Activated CD4-positive, alpha-beta memory T cell treated with anti-CD3 and anti-CD28 coated beads for 36 hours (primary cell): ENCODE results near the gene KAT2A. TPM values are rescaled to one million over a fixed set of nuclear protein-coding genes. Genes with fewer than 3 reads are reported as not detected.
A peak's percentile ranks its signal among the peaks of the same experiment; 100 is the strongest.

Source experiments
- CTCF ChIA-PET: fragments of 350-600 bp; sonication (Branson Sonifier 250); formaldehyde crosslinking; loops from one replicate; lab custom pipeline; 2021; ENCODE audit warnings: antibody characterized with exemption, inconsistent platforms; lab: Charles Lee
- POLR2A ChIA-PET: fragments of 350-600 bp; sonication (Branson Sonifier 250); formaldehyde crosslinking; loops from one replicate; lab custom pipeline; 2021; ENCODE audit warnings: antibody characterized with exemption; lab: Charles Lee
- DNase-seq: peaks from one replicate; pipeline ENCODE4 v3.0.0-alpha.2; 2020
- H3K27ac Mint-ChIP-seq: one replicate; pipeline ENCODE4 v1.8.0; 2021; ENCODE audit warnings: mixed read lengths
- H3K27me3 Mint-ChIP-seq: one replicate; pipeline ENCODE4 v1.8.0; 2021; ENCODE audit warnings: mixed read lengths
- H3K36me3 Mint-ChIP-seq: one replicate; pipeline ENCODE4 v1.8.0; 2021; ENCODE audit warnings: mixed read lengths
- H3K4me1 Mint-ChIP-seq: one replicate; pipeline ENCODE4 v1.8.0; 2021; ENCODE audit warnings: low read depth, mixed read lengths
- H3K4me3 Mint-ChIP-seq: one replicate; pipeline ENCODE4 v1.8.0; 2021; ENCODE audit warnings: mild to moderate bottlenecking, mixed read lengths
- H3K9me3 Mint-ChIP-seq: one replicate; pipeline ENCODE4 v1.8.0; 2021; ENCODE audit warnings: mixed read lengths
- intact Hi-C: fragments of 100-400 bp; cut with micrococcal nuclease; formaldehyde crosslinking; loops from one replicate; pipeline ENCODE4 v1.15.1; 2023
- total RNA-seq, 2 experiments: library from RNA; stranded (reverse); gene quantifications; one replicate each; pipeline ENCODE4 v1.2.3, GENCODE V29; 2021

Gene KAT2A
- total RNA-seq, 2 experiments from 2014 or later = 38.6 to 41.0 TPM

GRCh38 chr17:42068979-42069378 lies 52.2 kb downstream of the KAT2A start:
- peaks cover 2% of the 10 kb centered on the region for H3K4me1 Mint-ChIP-seq
- no peak overlapping the region for H3K4me3 Mint-ChIP-seq
- H3K27ac Mint-ChIP-seq = no peak overlapping the region
- no peak for DNase-seq
- POLR2A ChIA-PET = interaction anchor here (1.2 kb wide), 1 partner anchor 43 kb away, joined by 4 read pairs; the partner anchor contains the start of gene DHX58
- H3K36me3 Mint-ChIP-seq = no peaks in the 10 kb centered on the region
- CTCF ChIA-PET = interaction anchor here (0.5 to 6.8 kb wide), 7 partner anchors 28 to 111 kb away, joined by 3 to 70 read pairs (median 13); partner anchors contain the start of genes DHX58 and KAT2A
- H3K9me3 Mint-ChIP-seq = no peaks in the 10 kb centered on the region
- peaks cover 21% of the 10 kb centered on the region for H3K27me3 Mint-ChIP-seq
- intact Hi-C loops = loop anchor here (5.0 kb wide), 1 partner anchor 42 kb away; no protein-coding TSS in a partner anchor

DNA sequence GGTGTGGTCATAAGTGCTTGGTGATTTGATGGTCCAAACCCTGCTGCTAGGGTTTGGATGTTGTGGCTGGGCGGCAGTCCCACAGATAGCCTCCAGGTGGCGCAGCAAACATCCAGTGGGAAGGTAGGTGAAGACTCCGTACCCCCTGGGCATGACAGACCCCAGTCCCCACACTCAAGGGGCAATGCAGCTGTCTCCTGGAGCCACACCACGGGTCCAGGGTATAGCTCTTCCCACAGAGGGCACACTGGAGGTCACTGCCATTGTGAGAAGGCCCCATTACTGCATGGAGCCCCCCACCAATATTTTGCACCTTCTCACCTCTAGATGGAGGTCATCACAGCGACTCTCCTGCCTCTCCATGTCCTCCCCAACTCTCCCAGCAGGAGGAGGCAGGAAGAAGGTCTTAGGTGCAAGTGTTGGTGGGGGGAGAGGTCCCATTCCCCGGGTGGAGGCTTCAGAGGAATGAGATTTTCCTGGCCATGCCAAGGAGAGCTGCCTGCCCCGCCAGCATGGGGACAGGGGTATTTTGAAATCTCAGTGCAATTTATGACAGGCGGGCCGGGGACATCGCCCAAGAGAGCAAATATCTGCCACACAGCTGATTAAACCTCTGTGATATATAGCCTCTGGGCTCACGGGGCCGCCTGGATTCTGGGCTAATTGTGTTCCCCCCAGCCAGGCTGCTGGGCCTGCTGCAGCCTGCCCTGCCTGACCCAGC lies 53.6 kb downstream of the KAT2A start:
- DNase-seq = peak; percentile 82
- H3K4me1 Mint-ChIP-seq = peaks cover 5% of the 10 kb centered on the region
- POLR2A ChIA-PET = interaction anchor here (0.5 to 1.2 kb wide), 2 partner anchors 45 to 128 kb away, joined by 3 to 4 read pairs; partner anchors contain the start of gene DHX58
- peaks cover 13% of the 10 kb centered on the region for H3K27me3 Mint-ChIP-seq
- H3K36me3 Mint-ChIP-seq = no peaks in the 10 kb centered on the region
- H3K9me3 Mint-ChIP-seq = no peaks in the 10 kb centered on the region
- no peak overlapping the region for H3K27ac Mint-ChIP-seq
- CTCF ChIA-PET = interaction anchor here (0.5 to 6.8 kb wide), 23 partner anchors 9 to 336 kb away, joined by 3 to 70 read pairs (median 4); partner anchors contain the start of genes CNP, DHX58, KAT2A and KCNH4
- no peak overlapping the region for H3K4me3 Mint-ChIP-seq
- intact Hi-C loops = loop anchor here (1.0 to 5.0 kb wide), 3 partner anchors 34 to 49 kb away; no protein-coding TSS in a partner anchor

- Mint-ChIP-seq H3K9me3 (no peaks in the 10 kb centered on the region), H3K27me3 (peaks cover 2% of the 10 kb centered on the region), H3K36me3 (no peaks in the 10 kb centered on the region), H3K4me1 (peaks cover 5% of the 10 kb centered on the region), H3K4me3 (no peak overlapping the region), H3K27ac (no peak overlapping the region)
- CTCF ChIA-PET = interaction anchor here (0.7 to 6.8 kb wide), 12 partner anchors 12 to 137 kb away, joined by 3 to 70 read pairs (median 3); partner anchors contain the start of gene DHX58
- intact Hi-C loops = loop anchor here (5.0 kb wide), 1 partner anchor 38 kb away; no protein-coding TSS in a partner anchor
- POLR2A ChIA-PET = no interaction called here
- no peak for DNase-seq
Observed at GRCh38 chr17:42065201-42065600, 56.0 kb downstream of the KAT2A start.

Other genes starting within 250 kb of the KAT2A start
- 100 to 1,000 TPM; 186 to 203 TPM for gene ACLY, start 202.4 kb downstream of the KAT2A start, total RNA-seq
- gene ODAD4, start 190.8 kb downstream of the KAT2A start, total RNA-seq = 1 to 10 TPM in 1 of 2 experiments, under 1 TPM in 1; 0.77 to 1.4 TPM
- 10 to 100 TPM; 66.6 to 68.0 TPM for gene CNP, start 154.6 kb downstream of the KAT2A start, total RNA-seq
- 10 to 100 TPM; 79.7 to 80.9 TPM for gene DNAJC7, start 103.9 kb downstream of the KAT2A start, total RNA-seq
- 10 to 100 TPM; 15.6 to 16.1 TPM for gene NKIRAS2, start 101.3 kb downstream of the KAT2A start, total RNA-seq
- under 1 TPM; 0.15 to 0.26 TPM for gene C17orf113, start 70.8 kb downstream of the KAT2A start, total RNA-seq
- under 1 TPM in 1 of 2 experiments, not detected in 1; 0.10 TPM for gene ZNF385C, start 22.9 kb downstream of the KAT2A start, total RNA-seq
- gene DHX58, start 8.7 kb downstream of the KAT2A start, total RNA-seq = 10 to 100 TPM; 38.1 to 38.4 TPM
- not detected for gene HSPB9, start 1.4 kb upstream of the KAT2A start, total RNA-seq
- gene RAB5C, start 33.6 kb upstream of the KAT2A start, total RNA-seq = 10 to 100 TPM; 47.8 to 52.4 TPM
- gene KCNH4, start 59.8 kb upstream of the KAT2A start, total RNA-seq = under 1 TPM; 0.39 to 0.40 TPM
- not detected for gene HCRT, start 64.1 kb upstream of the KAT2A start, total RNA-seq
- 10 to 100 TPM; 13.1 to 13.5 TPM for gene GHDC, start 73.1 kb upstream of the KAT2A start, total RNA-seq
- 100 to 1,000 TPM; 192 to 195 TPM for gene STAT5B, start 155.0 kb upstream of the KAT2A start, total RNA-seq
- gene STAT5A, start 167.1 kb upstream of the KAT2A start, total RNA-seq = 100 to 1,000 TPM; 211 to 215 TPM